ENCODE measurements around the gene PLA1A. TPM values are rescaled to one million over a fixed set of nuclear protein-coding genes. Genes with fewer than 3 reads are reported as not detected.
"Not testable (repeated sequence)": the region's sequence is repeated elsewhere in the genome, so short reads cannot be mapped to it uniquely, and the experiment has no call there.

Gene PLA1A
- total RNA-seq = 10 to 100 TPM in 1 of 2 donors, 1 to 10 TPM in 1; 6.7 to 11.6 TPM

DNA sequence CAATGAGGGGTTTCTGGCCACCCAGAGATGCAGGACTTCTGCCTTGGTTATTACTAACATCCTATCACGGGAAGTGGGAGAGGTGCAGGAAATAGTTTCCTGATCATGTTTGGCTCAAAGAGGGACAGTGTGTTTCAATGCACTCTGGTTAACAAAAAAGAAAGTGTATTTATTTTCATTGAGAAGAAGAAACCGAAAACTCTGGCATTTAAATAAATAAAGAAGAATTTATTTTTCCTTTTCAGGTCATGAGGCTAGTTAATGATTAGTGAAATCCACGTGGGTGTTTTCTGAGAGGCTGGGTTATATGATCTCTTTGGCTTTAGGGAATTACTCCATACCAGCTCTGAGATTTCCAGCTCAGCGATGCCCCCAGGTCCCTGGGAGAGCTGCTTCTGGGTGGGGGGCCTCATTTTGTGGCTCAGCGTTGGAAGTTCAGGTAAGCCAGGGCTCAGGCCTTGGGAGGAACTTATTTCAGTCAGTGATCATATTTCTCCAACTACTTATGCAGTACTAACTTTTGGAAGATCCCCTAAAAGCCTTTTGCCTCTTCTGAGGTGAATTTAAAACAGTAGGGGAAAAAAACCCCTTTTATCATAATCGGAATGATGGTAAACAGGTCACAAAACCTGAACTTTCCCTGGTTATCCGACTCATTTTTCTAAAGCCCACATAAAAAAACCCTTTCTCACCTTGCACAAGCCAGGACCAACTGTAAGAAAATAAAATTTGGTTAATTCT, at the start of gene PLA1A:
PLA1A (plus strand) TSS at position 338 of the 741 bp plus-strand sequence; CDS start at position 367, 29 bp downstream.
- no peak for DNase-seq (ENCODE audit: low spot score)
- H3K27ac ChIP-seq = peak within 1 kb of the TSS; percentile 56 to 81
- H3K4me1 ChIP-seq = peaks cover 0 to 71% of the 10 kb centered on the region in 2 donors
- no peaks in the 10 kb centered on the region for H3K27me3 ChIP-seq
- H3K9me3 ChIP-seq = no peaks in the 10 kb centered on the region
- no peak for TF ChIP-seq CTCF (IDR thresholded peaks at IDR 0.05)
- no peaks in the 10 kb centered on the region for H3K36me3 ChIP-seq
- no peak within 1 kb of the TSS for H3K4me3 ChIP-seq

GRCh38 chr3:119548341-119548740, 49.3 kb upstream of the PLA1A start:
- H3K9me3 ChIP-seq = no peaks in the 10 kb centered on the region
- no peaks in the 10 kb centered on the region for H3K36me3 ChIP-seq
- H3K27ac ChIP-seq = no peak overlapping the region
- H3K27me3 ChIP-seq = no peaks in the 10 kb centered on the region
- TF ChIP-seq CTCF (IDR thresholded peaks at IDR 0.05) = no peak
- DNase-seq (ENCODE audit: low spot score) = no peak
- H3K4me3 ChIP-seq = no peak overlapping the region
- H3K4me1 ChIP-seq = no peaks in the 10 kb centered on the region

DNA sequence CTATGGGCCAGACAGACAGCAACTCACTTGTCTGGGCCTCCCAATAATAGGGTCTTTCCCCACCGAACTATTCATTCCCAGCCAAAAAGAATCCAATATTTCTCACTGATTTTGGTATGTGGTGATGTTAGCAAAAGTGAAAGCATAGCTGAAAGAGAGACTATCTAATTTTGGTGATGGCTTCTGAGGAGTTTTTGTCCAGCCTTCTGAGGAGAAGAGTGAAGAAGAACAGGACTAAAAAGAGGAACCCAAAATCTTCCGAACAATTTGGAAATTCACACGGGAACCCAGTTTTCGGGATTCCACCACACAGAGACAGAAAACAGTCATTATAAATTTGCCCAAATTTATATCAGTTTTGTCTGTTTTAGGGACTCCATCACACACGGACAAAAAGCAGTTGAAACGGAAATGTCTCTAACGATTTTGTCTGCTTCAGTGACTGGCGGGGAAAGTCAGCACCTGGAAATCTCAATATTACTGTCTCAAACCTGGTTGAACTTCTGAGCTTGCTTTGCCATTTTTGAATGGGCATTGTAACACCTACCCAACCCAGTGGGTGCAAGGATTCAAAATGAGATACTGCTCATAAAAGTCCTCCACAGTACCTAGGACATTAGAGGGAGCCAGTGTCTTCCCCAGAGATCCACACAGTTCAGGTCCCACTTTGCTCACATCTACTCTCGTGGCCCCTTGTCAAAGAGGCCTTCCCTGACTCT, 47.3 kb upstream of the PLA1A start:
- no peak overlapping the region for H3K27ac ChIP-seq
- DNase-seq (ENCODE audit: low spot score) = no peak
- no peak for TF ChIP-seq CTCF (IDR thresholded peaks at IDR 0.05)
- H3K9me3 ChIP-seq = no peaks in the 10 kb centered on the region
- H3K36me3 ChIP-seq = no peaks in the 10 kb centered on the region
- no peak overlapping the region for H3K4me3 ChIP-seq
- no peaks in the 10 kb centered on the region for H3K4me1 ChIP-seq
- H3K27me3 ChIP-seq = no peaks in the 10 kb centered on the region

- no peak overlapping the region for H3K27ac ChIP-seq
- no peak overlapping the region for H3K4me3 ChIP-seq
- no peaks in the 10 kb centered on the region for H3K4me1 ChIP-seq
- H3K27me3 ChIP-seq = no peaks in the 10 kb centered on the region
- DNase-seq (ENCODE audit: low spot score) = no peak
- H3K36me3 ChIP-seq = no peaks in the 10 kb centered on the region
- no peaks in the 10 kb centered on the region for H3K9me3 ChIP-seq
- no peak for TF ChIP-seq CTCF (IDR thresholded peaks at IDR 0.05)
Measured at GRCh38 chr3:119551598-119551997, 46.1 kb upstream of the PLA1A start.

- DNase-seq (ENCODE audit: low spot score); H3K36me3 ChIP-seq; H3K27me3 ChIP-seq; H3K9me3 ChIP-seq; H3K4me1 ChIP-seq; H3K4me3 ChIP-seq; H3K27ac ChIP-seq: not testable (repeated sequence)
Measured at GRCh38 chr3:119552928-119553327, 44.8 kb upstream of the PLA1A start.

- Histone ChIP-seq H3K9me3 (no peaks in the 10 kb centered on the region), H3K36me3 (no peaks in the 10 kb centered on the region), H3K27ac (no peak overlapping the region), H3K27me3 (no peaks in the 10 kb centered on the region), H3K4me1 (no peaks in the 10 kb centered on the region), H3K4me3 (no peak overlapping the region)
- no peak for TF ChIP-seq CTCF (IDR thresholded peaks at IDR 0.05)
- DNase-seq (ENCODE audit: low spot score) = no peak
Measured at GRCh38 chr3:119553823-119554415, 43.8 kb upstream of the PLA1A start.

Measured in right atrium auricular region (tissue), 2 donors.